ENCODE results near the gene LRRC4B. TPM values are rescaled to one million over a fixed set of nuclear protein-coding genes. Genes with fewer than 3 reads are reported as not detected.

The LRRC4B gene
- total RNA-seq, 1 donor from 2014 or later, result 56.0 TPM

GRCh38 chr19:50485284-50485955 is 82.8 kb downstream of the LRRC4B start:
- H3K36me3 ChIP-seq, result peaks cover 26 to 32% of the 10 kb centered on the region in 2 donors
- H3K4me1 ChIP-seq, result no peaks in the 10 kb centered on the region
- intact Hi-C loops (cut with DNase I), result no loop called here
- DNase-seq (ENCODE audit: low spot score in 2 of 2), result no peak
- no peak overlapping the region for H3K27ac ChIP-seq
- no peaks in the 10 kb centered on the region for H3K9me3 ChIP-seq
- H3K27me3 ChIP-seq, result no peaks in the 10 kb centered on the region
- no peak for TF ChIP-seq CTCF (IDR thresholded peaks at IDR 0.05)
- no peak overlapping the region for H3K4me3 ChIP-seq

GRCh38 chr19:50482916-50483315 is 85.3 kb downstream of the LRRC4B start:
- Histone ChIP-seq H3K9me3 (no peaks in the 10 kb centered on the region), H3K36me3 (peaks cover 39 to 47% of the 10 kb centered on the region in 2 donors), H3K4me1 (peaks cover 0 to under 1% of the 10 kb centered on the region in 2 donors), H3K27ac (no peak overlapping the region), H3K27me3 (no peaks in the 10 kb centered on the region), H3K4me3 (no peak overlapping the region)
- no peak for DNase-seq (ENCODE audit: low spot score in 2 of 2)
- no peak for TF ChIP-seq CTCF (IDR thresholded peaks at IDR 0.05)
- intact Hi-C loops (cut with DNase I), result no loop called here

DNA sequence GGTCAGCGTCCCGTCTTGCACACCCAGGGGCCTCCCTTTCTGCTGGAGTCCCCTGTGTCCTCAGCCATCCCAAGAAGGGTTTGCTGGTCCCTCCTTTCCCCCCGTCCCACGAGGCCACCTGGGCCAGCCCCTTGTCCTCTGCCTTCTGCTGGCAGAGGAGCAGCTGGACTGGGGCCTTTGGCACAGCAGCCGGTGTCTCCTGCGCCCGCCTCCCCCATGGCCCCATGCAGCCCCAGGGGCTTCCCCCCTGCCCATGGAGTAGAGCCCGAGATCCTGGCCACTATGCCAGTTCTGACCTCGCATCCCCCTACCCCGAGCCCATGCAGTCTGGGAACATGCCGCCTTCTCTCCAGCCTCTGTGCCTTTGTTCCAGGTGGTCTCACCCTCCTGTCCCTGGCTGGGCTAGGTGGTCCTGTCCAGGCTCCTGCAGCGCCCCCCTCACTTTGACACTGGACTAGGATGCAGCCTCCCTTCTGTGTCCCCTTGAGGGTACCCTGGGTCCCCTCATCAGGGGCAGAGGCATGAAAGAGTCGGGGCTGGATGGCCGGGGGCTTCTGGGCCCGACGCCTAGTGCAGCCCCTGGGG is 85.9 kb downstream of the LRRC4B start:
- H3K9me3 ChIP-seq, result no peaks in the 10 kb centered on the region
- no peak overlapping the region for H3K27ac ChIP-seq
- peaks cover 39 to 47% of the 10 kb centered on the region in 2 donors for H3K36me3 ChIP-seq
- intact Hi-C loops (cut with DNase I), result no loop called here
- no peaks in the 10 kb centered on the region for H3K27me3 ChIP-seq
- H3K4me3 ChIP-seq, result no peak overlapping the region
- DNase-seq (ENCODE audit: low spot score in 2 of 2), result no peak
- peaks cover 1 to 6% of the 10 kb centered on the region in 2 donors for H3K4me1 ChIP-seq
- no peak for TF ChIP-seq CTCF (IDR thresholded peaks at IDR 0.05)

DNA sequence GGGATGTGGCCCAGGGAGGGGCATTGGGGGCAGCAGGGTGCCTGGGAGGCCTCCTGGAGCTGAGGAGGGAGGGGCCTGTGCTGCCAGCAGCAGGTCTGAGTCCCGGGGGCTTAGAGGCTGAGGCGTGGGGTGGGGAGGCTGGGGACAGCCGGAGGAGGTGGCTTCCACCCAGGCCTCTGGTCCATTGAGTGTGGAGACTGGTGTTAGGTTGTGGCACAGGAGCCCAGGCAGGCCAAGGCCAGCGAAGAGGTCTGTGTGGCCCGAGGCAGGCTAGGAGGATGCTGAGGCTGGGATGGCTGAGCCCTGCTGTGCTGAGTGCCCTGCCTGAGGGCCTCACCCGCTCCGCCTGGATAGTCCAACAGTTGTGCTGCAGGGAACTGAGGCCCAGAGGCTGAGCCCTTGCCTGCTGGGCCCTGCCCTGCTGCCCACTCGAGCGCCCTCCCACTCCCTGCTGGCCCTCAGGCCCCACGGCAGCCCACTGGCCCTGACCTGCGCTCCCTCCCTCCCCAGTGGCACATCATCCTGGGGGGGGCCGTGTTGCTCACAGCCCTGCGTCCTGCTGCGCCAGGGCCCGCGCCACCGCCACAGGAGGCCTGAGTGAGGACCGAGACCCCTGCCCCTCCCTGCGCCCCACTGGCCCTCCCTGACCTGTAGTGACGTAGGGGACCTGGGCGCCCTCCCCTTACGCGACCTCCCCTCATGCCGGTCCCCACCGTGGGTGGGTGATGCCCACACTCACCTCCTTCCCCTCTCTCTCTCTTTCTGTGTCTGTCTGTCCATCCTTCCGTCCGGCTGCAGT is 86.7 kb downstream of the LRRC4B start:
- no peak overlapping the region for H3K27ac ChIP-seq
- no peak for DNase-seq (ENCODE audit: low spot score in 2 of 2)
- H3K27me3 ChIP-seq, result no peaks in the 10 kb centered on the region
- TF ChIP-seq CTCF (IDR thresholded peaks at IDR 0.05), result no peak
- peaks cover 39 to 47% of the 10 kb centered on the region in 2 donors for H3K36me3 ChIP-seq
- H3K4me3 ChIP-seq, result no peak overlapping the region
- no peaks in the 10 kb centered on the region for H3K9me3 ChIP-seq
- H3K4me1 ChIP-seq, result peaks cover 8 to 12% of the 10 kb centered on the region in 2 donors
- intact Hi-C loops (cut with DNase I), result no loop called here

DNA sequence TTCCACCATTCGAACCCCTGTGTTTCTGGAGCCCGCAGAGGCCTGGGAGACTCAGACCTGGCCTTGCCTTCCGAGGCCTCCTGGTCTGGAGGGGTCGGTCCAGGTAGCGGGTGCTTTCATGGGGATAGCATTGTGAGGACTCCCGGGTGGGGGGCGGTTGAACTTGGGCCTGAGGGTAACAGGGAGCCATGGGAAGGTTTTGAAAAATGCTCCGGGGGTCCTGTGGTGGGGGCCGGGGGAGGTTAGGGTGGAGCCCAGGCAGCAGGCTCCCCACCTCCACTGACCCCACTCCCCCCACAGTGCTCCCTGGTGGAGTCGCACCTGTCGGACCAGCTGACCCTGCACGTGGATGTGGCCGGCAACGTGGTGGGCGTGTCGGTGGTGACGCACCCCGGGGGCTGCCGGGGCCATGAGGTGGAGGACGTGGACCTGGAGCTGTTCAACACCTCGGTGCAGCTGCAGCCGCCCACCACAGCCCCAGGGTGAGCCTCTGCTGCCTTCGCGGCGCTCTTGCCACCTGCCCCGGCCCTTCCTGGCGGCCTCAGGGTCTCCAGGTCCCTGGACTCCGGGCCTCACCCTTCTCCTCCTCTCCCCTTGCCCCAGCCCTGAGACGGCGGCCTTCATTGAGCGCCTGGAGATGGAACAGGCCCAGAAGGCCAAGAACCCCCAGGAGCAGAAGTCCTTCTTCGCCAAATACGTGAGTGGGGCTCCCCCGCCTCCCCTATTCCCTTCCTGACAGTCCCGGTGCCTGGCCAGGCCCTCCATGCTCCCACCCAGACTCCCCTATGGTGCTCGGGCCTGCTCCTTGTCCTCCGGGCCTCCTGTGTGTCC is 87.7 kb downstream of the LRRC4B start:
- DNase-seq (ENCODE audit: low spot score in 2 of 2), result no peak
- TF ChIP-seq CTCF (IDR thresholded peaks at IDR 0.05), result no peak
- Histone ChIP-seq H3K27ac (no peak overlapping the region), H3K27me3 (no peaks in the 10 kb centered on the region), H3K36me3 (peaks cover 39 to 47% of the 10 kb centered on the region in 2 donors), H3K4me1 (peaks cover 8 to 12% of the 10 kb centered on the region in 2 donors), H3K4me3 (no peak overlapping the region), H3K9me3 (no peaks in the 10 kb centered on the region)
- intact Hi-C loops (cut with DNase I), result no loop called here
